Ishikawa (cell line): Measurements from ENCODE around the gene LUC7L3.

Experiments
- CEBPB ChIP-seq: IDR thresholded peaks from 2 replicates; pipeline ENCODE4 v1.6.1; 2012
- CREB1 ChIP-seq: IDR thresholded peaks from 2 replicates; pipeline ENCODE4 v1.6.1; 2012; ENCODE audit warnings: low read depth
- EGR1 ChIP-seq: IDR thresholded peaks from 2 replicates; pipeline ENCODE4 v1.6.1; 2012
- EP300 ChIP-seq: IDR thresholded peaks from 2 replicates; pipeline ENCODE4 v1.6.1; 2012; ENCODE audit warnings: borderline replicate concordance
- FOXM1 ChIP-seq: IDR thresholded peaks from 2 replicates; pipeline ENCODE4 v1.6.1; 2012; ENCODE audit warnings: low read depth, borderline replicate concordance
- NFIC ChIP-seq: IDR thresholded peaks from 2 replicates; pipeline ENCODE4 v1.6.1; 2012
- RAD21 ChIP-seq: IDR thresholded peaks from 2 replicates; pipeline ENCODE4 v1.6.1; 2012; ENCODE audit warnings: low read depth
- TAF1 ChIP-seq: IDR thresholded peaks from 2 replicates; pipeline ENCODE4 v1.6.1; 2012; ENCODE audit warnings: low read depth, mild to moderate bottlenecking
- TCF12 ChIP-seq: IDR thresholded peaks from 2 replicates; pipeline ENCODE4 v1.6.1; 2012; ENCODE audit warnings: low read depth
- TEAD4 ChIP-seq: IDR thresholded peaks from 2 replicates; pipeline ENCODE4 v1.6.1; 2012
- YY1 ChIP-seq: IDR thresholded peaks from 2 replicates; pipeline ENCODE4 v1.6.1; 2012; ENCODE audit warnings: low read depth
- ZBTB7A ChIP-seq: IDR thresholded peaks from 2 replicates; pipeline ENCODE4 v1.6.1; 2012; ENCODE audit warnings: low read depth
- TF ChIP-seq, protein P1 (sequence below): IDR thresholded peaks from 2 replicates; pipeline ENCODE4 v1.6.1; 2012
- TF ChIP-seq, protein P2 (sequence below): IDR thresholded peaks from 2 replicates; pipeline ENCODE4 v1.6.1; 2012
- TF ChIP-seq, protein P3 (sequence below): IDR thresholded peaks from 2 replicates; pipeline ENCODE4 v1.6.1; 2012; ENCODE audit warnings: low read depth, mild to moderate bottlenecking

LUC7L3 gene

DNA sequence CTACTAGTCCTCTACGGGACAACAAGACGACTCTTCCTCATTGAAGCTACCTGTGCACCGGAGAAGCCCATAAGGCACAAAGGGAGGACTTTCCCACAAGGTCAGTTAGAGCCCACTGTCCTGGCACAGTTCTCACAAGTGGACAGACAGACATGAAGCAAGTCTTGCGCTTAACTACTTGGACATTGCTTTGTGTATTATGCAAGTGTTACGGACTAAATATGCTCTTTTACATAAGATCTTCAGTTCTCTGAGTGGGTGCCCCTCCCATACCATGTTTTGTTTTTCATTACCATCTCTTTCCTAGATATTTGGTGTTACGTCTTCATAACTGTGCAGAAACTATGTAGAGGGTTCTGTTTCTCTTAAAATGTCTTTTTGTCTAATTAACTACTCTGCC is 29.8 kb downstream of the LUC7L3 start:
- TF ChIP-seq CEBPB, result no peak
- no peak for TF ChIP-seq TCF12
- TF ChIP-seq, protein P1, sequence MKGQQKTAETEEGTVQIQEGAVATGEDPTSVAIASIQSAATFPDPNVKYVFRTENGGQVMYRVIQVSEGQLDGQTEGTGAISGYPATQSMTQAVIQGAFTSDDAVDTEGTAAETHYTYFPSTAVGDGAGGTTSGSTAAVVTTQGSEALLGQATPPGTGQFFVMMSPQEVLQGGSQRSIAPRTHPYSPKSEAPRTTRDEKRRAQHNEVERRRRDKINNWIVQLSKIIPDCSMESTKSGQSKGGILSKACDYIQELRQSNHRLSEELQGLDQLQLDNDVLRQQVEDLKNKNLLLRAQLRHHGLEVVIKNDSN, result no peak
- no peak for TF ChIP-seq RAD21
- TF ChIP-seq CREB1, result no peak
- no peak for TF ChIP-seq TAF1
- no peak for TF ChIP-seq EP300
- TF ChIP-seq, protein P2, sequence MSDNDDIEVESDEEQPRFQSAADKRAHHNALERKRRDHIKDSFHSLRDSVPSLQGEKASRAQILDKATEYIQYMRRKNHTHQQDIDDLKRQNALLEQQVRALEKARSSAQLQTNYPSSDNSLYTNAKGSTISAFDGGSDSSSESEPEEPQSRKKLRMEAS, result no peak
- TF ChIP-seq, protein P3, sequence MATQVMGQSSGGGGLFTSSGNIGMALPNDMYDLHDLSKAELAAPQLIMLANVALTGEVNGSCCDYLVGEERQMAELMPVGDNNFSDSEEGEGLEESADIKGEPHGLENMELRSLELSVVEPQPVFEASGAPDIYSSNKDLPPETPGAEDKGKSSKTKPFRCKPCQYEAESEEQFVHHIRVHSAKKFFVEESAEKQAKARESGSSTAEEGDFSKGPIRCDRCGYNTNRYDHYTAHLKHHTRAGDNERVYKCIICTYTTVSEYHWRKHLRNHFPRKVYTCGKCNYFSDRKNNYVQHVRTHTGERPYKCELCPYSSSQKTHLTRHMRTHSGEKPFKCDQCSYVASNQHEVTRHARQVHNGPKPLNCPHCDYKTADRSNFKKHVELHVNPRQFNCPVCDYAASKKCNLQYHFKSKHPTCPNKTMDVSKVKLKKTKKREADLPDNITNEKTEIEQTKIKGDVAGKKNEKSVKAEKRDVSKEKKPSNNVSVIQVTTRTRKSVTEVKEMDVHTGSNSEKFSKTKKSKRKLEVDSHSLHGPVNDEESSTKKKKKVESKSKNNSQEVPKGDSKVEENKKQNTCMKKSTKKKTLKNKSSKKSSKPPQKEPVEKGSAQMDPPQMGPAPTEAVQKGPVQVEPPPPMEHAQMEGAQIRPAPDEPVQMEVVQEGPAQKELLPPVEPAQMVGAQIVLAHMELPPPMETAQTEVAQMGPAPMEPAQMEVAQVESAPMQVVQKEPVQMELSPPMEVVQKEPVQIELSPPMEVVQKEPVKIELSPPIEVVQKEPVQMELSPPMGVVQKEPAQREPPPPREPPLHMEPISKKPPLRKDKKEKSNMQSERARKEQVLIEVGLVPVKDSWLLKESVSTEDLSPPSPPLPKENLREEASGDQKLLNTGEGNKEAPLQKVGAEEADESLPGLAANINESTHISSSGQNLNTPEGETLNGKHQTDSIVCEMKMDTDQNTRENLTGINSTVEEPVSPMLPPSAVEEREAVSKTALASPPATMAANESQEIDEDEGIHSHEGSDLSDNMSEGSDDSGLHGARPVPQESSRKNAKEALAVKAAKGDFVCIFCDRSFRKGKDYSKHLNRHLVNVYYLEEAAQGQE, result no peak
- TF ChIP-seq EGR1, result no peak
- TF ChIP-seq ZBTB7A, result no peak
- TF ChIP-seq NFIC, result no peak
- no peak for TF ChIP-seq FOXM1
- no peak for TF ChIP-seq YY1
- no peak for TF ChIP-seq TEAD4

DNA sequence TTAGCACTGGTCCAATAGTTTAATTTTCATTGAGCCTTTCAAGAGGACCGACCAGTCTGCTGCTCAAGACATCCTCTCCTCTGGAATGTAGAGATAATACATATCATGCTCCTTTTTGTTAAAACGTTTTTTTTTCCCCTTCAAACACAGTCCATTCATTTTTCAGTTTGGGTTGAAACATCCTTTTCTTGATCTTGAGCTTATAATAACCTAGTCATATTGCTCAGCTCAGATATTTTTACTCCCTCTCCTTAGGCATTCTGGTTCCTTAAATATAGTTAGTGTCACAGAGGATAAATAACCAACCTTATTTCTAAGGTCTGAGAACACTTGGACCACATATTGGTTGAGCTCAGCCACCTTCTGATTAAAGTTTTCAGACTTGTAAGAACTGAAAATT is 35.1 kb downstream of the LUC7L3 start:
- TF ChIP-seq NFIC, result no peak
- TF ChIP-seq TCF12, result no peak
- no peak for TF ChIP-seq CREB1
- TF ChIP-seq RAD21, result no peak
- TF ChIP-seq TAF1, result no peak
- no peak for TF ChIP-seq ZBTB7A
- no peak for TF ChIP-seq EP300
- TF ChIP-seq, protein P3, result no peak
- no peak for TF ChIP-seq CEBPB
- no peak for TF ChIP-seq TEAD4
- no peak for TF ChIP-seq YY1
- TF ChIP-seq, protein P1, result no peak
- TF ChIP-seq FOXM1, result no peak
- TF ChIP-seq, protein P2, result no peak
- no peak for TF ChIP-seq EGR1

DNA sequence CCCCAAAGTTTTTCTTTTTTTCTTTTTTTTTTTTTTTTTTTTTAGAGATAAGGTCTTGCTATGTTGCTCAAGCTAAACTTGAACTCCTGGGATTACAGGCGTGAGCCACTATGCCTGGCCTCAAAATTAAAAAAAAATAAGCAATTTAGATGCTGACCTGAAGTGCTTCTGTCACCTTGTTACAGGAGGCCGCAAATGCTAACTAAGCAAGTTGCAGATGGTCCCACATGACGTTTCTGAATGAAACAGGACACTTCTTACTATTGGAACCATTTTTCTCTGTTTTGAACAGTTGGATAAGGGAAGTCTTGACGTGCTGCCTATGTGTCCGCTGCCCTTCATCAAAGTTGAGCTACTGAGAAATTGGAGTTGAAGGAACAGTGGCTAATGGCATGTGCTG is 39.1 kb downstream of the LUC7L3 start:
- TF ChIP-seq YY1 (no peak), TCF12 (no peak), EGR1 (no peak), ZBTB7A (no peak), EP300 (no peak), TAF1 (no peak), TEAD4 (no peak), CEBPB (no peak), CREB1 (no peak), RAD21 (no peak), FOXM1 (no peak), NFIC (no peak)
- TF ChIP-seq, protein P1, result no peak
- TF ChIP-seq, protein P3, result no peak
- TF ChIP-seq, protein P2, result no peak
